T1000 (cell line): Measurements from ENCODE around the gene CTU2.

Source experiments
- DNase-seq: peaks from one replicate; lab custom pipeline; 2025; ENCODE audit warnings: mixed read lengths; lab: John Stamatoyannopoulos, UW

The CTU2 gene

DNA sequence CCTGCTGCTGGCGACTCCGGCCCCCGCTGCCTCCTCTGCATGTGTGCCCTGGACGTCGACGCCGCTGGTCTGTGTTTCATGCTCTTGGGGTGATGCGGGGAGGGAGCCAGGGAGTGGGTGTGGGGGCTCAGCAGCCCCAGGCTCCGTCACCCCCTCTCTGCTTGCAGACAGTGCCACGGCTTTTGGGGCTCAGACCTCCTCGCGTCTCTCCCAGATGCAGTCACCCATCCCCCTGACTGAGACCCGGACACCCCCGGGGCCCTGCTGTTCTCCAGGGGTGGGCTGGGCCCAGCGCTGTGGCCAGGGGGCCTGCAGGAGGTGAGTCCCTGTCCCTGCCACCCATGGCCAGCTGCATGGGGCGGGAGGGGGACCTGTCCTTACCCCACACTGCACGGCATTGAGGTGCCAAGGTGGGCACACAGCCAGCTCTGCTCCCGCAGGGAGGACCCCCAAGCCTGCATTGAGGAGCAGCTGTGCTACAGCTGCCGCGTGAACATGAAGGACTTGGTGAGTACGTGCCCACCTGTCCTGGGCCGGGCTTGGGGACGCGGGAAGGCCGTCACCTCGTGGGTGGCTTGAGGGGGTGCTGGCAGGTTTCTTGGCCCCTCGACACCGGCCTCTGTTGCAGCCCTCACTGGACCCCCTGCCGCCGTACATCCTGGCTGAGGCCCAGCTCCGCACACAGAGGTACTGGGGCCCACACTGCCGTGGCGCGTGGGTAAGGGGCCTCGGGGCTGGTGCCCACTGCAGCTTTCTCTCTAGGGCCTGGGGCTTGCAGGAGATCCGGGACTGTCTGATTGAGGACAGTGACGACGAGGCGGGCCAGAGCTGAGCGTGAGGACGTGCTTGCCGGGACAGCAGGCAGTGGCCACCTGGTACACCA, 8.4 kb downstream of the CTU2 start:
- DNase-seq: no peak

DNA sequence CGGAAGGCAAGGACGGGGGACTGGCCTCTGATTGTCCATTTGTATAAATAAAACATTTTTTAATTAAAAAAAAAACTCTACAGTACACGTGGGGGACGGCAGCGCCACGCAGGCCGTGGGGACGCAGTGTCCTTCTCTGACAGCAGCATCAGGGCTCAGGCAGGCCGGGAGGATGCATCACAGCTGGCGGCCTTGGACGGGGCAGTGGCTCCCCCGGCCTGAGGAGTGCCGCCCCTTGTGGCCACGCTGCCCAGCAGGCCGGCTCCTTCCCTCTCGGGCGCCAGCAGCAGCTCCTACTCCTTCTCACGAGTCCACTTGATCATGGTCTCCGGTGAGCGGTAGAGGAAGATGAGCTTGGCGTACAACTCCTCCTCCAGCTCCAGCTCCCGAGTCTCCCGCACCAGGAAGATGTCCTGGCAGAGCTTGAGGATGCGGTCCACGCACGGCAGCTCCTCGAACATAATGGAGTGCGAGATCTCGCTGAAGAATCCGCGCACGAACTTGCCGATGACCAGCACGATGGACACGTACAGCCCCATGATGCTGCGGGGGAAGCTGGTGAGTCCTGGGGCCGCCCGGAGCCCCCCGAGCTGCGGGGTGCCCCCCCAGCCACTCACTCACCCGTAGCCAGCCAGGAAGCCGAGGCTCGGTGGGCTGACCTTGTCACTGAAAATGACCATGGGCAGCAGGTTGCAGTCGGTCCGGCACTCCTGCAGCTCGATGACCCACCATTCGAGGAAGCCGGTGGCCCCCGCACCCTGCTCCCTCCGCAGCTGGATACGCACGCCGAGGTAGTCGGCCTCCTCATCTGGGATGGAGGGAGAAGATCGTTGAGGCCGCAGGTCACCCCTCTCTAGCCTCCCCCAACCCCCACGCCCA, 9.2 kb downstream of the CTU2 start:
- DNase-seq: no peak

DNA sequence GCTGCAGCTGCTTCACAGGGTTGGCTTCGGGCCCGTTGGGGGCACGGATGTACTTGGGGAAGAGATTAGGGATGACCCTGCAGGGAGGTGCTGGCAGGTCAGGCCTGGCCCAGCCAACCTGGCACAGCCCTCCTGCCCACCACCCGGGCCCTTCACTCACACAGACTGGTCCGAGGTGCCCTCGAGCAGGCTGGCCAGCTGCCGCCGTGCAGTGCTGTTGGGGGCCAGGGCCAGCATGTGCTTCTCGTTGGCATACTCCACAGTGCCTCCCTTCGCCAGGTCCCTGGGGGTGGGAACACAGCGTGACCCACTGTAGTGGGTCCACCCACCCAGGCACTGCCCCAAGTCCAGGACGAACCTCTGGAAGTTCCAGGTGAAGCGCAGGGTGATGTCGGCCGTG, 9.9 kb downstream of the CTU2 start:
- no peak for DNase-seq

DNA sequence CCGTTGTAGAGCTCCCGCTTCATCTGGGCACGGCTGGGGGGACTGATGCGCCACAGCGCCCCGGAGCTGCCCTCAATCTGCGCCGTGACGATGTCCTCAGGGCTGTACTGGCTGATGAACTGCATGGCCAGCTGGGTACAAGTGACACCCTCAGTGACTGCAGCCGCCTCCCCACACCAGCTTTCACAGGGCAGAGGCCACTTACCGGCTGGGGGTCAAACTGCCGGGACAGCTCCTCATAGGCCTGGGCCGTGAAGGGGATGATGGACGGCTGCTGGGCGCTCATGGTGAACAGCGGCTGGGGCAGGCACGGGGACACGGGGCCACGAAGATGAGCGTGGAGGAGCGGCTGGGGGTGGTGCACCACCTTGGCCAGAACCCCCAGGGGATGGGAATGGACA, 10.3 kb downstream of the CTU2 start:
- DNase-seq: no peak

DNA sequence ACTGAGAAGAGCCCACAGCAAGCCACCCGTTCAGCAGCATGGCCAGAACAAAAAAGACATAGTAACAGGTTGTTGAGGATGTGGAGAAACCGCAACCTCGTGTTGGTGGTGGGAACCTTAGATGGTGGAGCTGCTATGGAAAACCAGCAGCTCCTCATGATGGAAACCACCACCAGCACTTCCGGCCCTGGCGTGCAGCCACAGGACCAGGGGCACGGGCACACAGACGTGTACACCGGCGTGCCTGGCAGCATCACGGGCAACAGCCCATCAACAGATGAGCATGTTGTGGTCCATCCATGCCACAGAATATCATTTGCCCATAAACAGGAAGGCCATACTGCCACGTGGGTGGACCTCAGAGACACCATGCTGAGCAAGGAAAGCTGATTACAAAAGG, 11.9 kb downstream of the CTU2 start:
- DNase-seq: no peak

DNA sequence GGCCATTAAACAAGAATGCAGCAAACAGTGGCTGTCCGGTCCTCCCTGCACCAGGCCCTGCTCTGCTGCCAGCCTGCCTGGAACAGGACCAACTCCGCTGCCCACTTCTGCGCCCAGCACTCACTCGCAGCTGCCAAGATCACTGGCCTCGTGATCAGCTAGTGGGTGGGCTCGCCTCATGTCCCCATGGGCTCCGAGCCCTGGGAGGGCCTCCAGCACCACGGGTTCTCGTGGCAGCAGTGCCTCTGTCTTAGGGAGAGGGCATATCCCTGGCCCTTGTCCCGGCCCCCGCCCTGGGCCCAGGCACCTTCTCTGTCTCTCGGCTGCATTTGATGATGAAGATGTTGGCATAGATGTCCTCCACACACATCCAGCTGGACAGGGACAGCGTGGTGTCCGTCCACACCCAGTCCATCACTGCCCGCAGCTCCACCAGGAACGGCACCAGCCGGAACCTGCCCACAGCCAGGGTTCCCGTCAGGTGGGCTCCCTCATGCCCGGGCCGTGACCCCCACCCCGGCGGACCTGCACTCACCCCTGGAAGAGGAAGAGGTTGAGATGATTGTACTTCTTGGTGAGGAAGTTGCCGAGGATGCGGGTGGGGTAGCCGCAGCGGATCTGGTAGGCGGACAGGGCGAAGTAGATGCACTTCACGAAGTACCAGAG, 13.1 kb downstream of the CTU2 start:
- DNase-seq: no peak

DNA sequence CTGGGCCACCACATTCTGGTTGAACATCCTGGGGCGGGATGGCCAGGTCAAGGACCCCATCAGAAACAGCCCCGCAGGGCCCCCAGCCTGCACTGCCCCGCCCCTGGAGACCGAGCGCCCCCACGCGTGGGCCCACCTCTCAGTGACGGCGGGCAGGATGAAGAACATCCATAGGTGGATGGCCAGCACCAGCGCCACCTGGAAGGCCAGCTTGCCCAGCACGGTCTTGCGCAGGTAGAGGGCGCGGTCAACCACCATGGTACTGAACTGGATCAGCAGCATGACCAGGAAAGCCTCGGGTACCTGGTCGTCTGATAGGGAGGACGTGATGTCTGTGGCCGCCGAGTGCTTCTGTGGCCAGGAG, 13.6 kb downstream of the CTU2 start:
- no peak for DNase-seq

DNA sequence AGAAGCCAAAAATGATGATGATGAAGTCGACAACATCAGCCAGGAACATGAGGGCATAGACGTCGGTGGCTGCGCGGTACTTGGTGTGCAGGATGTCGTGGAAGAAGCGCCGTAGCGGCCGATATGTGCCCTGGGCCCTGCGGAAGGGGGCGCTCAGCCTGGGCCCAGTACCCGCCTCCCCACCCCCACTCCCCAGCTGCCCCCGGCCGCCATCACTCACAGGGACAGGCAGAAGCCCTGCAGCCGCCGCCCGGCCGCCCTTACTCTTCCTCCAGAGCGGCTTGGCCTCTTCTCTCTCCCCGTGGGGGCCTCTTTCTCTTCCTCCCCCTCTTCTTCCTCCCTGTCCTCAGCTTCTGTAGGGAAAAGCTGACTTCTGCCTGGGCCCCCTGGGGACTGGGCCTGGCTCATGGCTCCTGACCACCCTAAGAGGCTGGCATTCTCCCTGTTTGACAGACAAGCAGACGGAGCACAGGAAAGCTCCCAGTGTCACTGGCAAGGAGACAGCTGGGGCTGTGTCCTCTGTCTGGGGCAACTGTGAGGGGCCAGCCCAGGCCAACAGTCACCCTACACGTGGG, 14.2 kb downstream of the CTU2 start:
- no peak for DNase-seq

DNA sequence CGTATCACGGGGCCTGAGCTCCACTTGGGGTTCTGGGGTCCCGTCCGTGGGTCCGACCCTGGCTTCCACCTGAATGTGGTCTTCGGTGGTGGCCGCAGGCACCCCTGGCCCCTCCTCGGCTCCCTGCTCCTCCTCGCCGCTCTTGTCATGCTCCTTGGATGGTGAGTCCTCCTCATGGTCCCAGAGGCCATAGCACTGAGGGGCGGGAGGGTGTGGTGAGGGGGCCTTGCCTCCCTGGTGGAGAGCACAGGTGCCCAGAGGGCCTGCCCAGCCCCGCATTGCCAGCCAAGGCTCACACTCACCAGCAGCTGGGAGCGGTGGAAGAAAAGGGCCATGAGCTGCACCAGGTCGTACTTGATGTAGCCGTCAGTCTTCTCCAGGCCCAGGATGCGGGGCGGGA, 14.9 kb downstream of the CTU2 start:
- no peak for DNase-seq

DNA sequence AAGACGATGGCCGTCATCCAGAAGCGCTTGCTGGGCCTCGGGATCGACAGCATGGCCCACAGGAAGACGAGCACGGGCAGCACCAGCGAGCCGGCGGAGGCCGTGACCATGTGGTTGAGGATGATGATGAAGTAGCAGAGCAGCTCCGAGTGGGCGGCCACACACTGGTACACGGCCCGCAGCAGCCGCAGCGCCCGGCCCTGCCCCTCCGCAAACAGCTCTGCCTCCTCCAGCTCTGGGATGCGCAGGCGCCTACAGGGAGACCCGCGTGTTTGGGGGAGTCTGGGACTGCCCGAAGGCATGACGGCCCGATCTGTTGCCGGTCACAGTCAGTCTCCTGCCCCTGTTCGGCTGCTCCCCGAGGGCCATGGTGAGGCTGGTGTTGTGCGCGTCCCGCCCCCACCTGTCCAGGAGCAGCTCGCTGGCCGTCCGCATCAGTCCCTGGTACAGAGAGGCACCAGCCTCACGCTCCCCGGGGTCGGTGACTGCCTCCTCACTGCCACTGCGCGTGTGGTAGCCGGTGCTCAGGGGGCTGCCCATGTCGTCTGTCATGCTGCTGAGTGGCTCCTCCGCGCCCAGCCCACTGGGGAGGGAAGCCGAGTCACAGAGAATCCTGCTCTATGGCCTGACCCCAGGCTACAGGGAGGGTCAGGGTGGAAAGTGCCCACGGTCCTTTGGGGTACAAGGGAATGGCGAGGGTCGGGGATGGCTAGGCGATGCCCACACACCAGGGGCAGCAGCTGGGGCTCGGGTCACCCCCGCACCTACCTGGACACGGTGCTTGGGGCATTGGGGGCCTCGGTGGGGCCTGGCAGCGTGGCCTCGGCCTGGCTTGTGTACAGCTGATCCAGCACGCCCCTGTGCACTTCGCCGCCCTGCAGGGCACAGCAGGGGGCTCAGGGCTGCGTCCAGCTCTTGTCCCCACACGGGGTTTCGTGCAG, 15.8 kb downstream of the CTU2 start:
- no peak for DNase-seq

DNA sequence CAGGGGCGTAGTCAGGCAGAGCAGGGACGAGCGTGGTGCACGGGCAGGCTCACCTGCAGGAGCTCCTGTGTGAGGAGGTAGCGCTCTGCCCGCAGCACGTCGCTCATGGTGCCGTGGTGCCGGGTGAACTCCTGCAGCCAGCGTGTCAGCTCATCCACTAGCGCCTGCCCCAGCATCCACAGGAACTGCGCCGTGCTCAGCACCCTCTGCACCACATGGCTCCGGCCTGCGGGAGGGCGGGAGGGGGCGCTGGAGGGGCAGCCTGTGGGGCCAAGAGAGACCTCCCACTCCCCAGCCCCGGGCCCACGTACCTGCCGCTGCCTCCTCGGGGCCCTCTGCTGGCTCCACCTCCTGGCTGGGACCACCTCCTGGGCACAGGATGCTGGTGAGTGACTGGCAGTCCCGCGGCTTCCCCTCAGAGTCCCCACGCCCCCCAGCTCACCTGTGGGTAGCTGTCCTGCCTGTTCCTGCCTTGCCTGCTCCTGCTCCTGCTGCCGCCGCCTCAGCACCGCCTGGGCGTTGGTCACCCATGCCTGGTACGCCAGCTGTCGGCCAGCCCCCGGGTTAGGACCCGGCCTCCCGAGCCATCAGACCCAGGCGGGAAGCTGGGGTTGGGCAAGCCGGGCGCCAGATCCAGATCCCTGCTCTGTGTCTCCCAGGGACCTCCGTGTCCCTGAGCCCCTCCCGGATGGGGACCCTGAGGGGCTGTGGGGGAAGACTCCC, 16.6 kb downstream of the CTU2 start:
- DNase-seq: no peak

DNA sequence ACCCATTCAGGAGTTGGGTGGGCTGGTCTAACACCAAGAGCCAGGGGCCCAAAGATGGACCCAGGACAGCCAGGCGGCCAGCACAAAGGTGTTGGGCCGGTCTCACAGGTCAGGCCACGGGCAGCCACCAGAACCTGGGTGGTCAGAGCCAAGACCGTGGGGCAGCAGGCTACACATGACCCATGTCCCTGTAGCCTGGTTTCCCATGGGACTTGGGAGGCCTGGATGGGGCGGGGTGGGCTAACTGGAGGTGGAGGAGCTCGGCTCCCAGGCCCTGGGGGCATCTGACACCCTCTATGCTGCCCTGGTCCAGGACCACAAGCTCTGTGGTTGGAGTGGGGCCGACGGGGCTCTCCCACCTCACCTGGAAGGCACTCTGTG, 17.2 kb downstream of the CTU2 start:
- DNase-seq: no peak

DNA sequence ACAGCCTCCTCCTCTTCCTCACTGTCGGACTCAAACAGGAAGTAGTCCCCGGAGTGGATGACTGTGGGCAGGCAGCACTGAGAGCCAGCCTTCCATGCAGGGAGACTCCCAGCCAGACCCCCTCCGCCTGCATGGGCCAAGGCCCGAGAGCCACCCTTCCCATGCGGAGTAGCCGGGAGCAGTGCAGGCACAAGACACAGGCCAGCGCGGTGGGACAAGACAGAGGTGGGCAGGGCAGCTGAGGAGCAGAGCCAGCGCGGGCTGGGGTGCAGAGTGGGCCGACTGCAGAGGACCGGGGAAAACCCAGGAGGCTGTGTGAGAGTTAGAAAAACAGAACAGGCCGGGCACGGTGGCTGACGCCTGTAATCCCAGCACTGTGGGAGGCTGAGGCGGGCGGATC, 17.6 kb downstream of the CTU2 start:
- no peak for DNase-seq

DNA sequence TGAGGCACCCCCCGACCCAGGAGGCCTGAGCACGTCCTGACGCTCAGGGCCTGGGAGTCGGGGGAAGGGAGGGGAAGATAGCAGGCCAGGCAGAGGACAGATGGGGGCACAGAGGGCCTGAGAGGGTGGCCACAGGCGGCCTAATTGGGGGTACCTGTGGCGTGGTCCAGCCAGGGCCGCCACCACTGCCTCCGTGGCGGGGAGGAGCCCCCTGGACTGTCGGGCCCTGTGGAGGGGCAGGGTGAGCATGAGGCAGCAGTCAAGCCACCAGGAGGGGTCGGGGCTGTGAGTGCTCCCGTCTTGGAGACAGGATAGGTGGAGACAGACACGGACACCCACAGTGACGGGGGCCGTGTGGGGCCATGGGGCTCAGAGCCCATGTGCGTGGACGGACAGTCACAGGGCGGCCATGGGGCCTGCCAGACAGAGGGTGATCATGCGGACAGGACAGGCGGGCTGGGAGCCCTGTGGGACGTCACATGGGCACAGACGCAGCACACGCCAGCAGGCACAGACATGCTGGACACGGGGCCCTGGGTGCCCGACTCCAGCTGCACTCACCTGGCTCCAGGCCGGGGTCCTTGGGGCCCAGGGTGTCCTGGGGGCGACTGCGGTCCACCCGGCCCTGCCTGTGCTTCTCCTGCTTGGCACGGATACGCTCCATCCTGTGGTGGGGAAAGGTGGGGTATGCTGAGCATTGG, 18.7 kb downstream of the CTU2 start:
- no peak for DNase-seq

DNA sequence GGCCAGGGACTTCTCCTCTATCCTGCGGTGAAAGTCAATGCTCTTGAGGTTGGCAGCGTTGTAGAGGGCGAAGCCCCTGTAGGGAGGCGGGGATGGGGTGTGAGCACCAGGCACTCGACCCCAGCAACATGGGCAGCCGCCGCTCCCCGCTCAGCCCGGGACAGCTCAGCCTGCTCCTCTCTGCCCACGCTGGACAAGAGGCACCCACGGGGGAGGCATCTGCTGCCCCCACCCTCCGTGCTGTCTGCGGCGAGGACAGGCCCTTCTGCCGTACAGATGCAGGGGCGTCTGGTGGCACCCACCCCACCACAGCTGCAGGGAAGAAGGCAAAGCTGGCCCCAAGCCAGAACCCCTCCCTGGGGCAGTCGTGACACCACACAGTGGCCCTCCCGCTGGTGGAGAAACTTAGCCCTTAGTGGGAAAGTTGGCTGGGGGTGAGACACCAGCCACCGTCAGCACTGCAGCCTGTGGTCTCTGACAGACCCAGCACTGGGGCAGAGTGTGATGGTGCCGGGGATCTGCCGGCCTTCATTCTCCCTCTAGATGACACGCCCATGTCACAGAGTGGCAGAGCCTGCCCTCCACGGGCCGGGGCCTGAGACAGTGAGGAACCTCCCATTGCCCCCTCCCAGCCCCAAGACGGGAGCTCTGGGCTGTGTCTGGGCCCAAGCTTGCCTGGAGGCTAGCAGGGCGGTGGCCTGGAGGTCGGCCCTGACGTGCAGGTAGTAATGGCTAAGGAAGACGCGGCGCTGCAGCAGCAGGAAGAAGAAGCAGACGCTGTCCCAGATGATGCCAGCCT, 19.5 kb downstream of the CTU2 start:
- DNase-seq: no peak

DNA sequence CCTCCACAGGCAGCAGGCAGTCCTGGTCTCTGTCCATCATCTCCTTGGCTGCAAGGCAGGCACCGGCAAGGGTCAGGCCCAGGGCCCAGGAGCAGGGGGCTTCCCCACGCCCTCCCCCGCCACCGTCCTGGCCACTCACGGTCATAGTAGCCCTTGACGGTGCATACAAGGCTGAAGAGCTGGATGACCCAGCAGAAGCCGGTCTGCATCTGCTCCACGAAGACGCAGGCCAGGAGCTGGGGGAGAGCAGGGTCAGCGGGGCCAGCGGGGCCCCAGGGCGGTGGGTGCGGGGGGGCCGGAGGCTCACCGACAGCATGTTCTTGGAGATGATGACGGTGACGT, 20.1 kb downstream of the CTU2 start:
- no peak for DNase-seq

DNA sequence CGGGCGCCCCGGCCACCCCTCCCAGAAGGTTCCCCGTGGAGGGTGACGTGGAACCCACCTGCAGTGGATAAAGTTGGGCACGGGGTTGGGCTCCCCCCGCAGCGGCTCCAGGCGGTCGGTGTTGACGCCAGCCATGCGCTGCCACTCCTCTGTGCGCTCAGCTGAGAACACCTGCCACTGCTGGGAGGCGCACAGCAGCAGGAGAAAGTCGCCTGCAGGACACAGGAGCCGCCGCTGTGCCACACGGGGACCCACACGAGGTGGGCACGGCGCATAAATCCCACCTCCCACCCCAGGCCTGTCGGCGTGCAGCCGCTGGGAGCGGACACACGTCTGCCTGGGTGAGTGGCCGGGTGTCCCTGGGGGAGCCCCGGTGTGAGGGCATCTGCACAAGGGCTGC, 20.7 kb downstream of the CTU2 start:
- DNase-seq: no peak

DNA sequence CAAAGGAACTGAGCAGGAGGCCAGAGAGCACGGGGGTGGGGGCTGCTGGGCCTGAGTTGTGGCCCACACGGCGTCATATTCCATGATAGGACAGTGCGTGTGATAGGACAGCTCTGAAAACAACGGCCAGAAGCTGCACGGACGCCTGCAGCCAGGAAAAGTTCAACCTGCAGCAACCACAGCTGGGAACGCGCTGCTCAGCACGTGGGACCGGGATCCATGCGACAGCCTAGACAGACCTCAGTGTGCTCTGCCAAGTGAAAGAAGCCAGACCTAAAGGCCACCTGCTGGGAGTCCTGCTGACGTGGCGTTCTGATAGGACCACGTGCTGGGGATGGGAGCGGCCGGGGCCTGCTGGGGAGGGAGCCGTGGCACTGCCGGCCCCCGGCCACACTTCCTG, 21.6 kb downstream of the CTU2 start:
- no peak for DNase-seq
